ENCODE data around the gene INO80E.

DNA sequence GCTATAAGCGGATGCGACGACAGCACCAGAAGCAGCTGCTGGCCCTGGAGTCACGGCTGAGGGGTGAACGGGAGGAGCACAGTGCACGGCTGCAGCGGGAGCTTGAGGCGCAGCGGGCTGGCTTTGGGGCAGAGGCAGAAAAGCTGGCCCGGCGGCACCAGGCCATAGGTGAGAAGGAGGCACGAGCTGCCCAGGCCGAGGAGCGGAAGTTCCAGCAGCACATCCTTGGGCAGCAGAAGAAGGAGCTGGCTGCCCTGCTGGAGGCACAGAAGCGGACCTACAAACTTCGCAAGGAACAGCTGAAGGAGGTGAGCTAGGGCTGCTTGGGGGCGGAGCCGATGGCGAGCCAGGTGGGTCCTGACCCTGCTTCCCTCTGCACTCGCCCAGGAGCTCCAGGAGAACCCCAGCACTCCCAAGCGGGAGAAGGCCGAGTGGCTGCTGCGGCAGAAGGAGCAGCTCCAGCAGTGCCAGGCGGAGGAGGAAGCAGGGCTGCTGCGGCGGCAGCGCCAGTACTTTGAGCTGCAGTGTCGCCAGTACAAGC is 10.7 kb upstream of the INO80E start:
- TF ChIP-seq, protein P1, sequence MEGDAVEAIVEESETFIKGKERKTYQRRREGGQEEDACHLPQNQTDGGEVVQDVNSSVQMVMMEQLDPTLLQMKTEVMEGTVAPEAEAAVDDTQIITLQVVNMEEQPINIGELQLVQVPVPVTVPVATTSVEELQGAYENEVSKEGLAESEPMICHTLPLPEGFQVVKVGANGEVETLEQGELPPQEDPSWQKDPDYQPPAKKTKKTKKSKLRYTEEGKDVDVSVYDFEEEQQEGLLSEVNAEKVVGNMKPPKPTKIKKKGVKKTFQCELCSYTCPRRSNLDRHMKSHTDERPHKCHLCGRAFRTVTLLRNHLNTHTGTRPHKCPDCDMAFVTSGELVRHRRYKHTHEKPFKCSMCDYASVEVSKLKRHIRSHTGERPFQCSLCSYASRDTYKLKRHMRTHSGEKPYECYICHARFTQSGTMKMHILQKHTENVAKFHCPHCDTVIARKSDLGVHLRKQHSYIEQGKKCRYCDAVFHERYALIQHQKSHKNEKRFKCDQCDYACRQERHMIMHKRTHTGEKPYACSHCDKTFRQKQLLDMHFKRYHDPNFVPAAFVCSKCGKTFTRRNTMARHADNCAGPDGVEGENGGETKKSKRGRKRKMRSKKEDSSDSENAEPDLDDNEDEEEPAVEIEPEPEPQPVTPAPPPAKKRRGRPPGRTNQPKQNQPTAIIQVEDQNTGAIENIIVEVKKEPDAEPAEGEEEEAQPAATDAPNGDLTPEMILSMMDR (conservative IDR thresholded peaks at IDR 0.05 in 1 of 2, IDR thresholded peaks at IDR 0.05 in 1 of 2; ENCODE audit: extremely low read depth in 1 of 2, insufficient read depth in 1 of 2, low read depth in 1 of 2, low read length in 2 of 2): no peak
- TF ChIP-seq EZH2 (IDR thresholded peaks at IDR 0.05; ENCODE audit: borderline replicate concordance, low read length): no peak

All from mammary epithelial cell (primary cell).